AG09319 (cell line): ENCODE measurements around the gene DONSON.

Experiments used
- DNase-seq: peaks from one replicate; pipeline ENCODE4 v3.0.0-alpha.2; 2010; ENCODE audit warnings: low read depth; ENCODE audit errors: extremely low read depth
- TF ChIP-seq, protein P1 (sequence below): IDR thresholded peaks from 2 replicates; pipeline ENCODE4 v1.5.1; 2011; ENCODE audit warnings: low read depth, mild to moderate bottlenecking, inconsistent platforms, low read length, moderate library complexity

DONSON gene

DNA sequence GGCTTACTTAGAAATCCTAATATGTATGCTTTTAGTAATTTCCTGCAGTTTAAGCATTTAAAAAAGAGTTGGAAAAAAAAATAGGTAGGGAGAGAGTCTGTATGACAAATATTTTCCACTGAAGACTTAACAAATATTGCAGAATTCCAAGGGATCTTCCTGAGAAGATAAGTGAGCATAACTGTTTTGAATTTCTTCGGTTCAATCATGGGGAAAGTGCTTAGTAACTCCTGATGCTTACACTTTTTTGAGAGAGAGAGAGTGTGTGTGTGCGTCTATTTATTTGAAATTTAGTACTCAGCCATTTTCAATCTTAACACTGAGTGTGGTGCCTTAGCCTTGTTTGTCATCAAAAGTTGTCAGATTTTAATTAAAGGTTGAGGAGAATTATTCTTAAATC is 27.1 kb downstream of the DONSON start:
- TF ChIP-seq, protein P1, sequence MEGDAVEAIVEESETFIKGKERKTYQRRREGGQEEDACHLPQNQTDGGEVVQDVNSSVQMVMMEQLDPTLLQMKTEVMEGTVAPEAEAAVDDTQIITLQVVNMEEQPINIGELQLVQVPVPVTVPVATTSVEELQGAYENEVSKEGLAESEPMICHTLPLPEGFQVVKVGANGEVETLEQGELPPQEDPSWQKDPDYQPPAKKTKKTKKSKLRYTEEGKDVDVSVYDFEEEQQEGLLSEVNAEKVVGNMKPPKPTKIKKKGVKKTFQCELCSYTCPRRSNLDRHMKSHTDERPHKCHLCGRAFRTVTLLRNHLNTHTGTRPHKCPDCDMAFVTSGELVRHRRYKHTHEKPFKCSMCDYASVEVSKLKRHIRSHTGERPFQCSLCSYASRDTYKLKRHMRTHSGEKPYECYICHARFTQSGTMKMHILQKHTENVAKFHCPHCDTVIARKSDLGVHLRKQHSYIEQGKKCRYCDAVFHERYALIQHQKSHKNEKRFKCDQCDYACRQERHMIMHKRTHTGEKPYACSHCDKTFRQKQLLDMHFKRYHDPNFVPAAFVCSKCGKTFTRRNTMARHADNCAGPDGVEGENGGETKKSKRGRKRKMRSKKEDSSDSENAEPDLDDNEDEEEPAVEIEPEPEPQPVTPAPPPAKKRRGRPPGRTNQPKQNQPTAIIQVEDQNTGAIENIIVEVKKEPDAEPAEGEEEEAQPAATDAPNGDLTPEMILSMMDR: no peak
- DNase-seq: no peak

DNA sequence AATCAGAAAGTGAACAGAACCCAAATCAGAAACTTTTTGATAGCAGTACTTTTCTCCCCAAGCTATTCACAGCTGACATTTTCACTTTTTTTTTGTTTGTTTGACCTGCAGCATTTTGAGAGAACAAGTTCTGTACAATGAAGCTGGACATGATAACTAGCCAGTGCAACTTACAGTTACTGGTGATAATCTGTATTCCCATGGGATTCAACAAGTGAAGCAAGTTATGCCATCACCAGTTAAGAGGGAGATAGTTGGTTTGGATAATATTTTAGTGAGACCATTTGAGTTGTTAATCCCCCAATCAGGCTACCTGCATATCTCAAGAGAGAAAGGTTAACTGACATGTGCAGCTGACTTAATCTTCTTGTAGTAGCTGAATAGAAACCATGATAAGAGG is 27.5 kb downstream of the DONSON start:
- TF ChIP-seq, protein P1: no peak
- DNase-seq: no peak

DNA sequence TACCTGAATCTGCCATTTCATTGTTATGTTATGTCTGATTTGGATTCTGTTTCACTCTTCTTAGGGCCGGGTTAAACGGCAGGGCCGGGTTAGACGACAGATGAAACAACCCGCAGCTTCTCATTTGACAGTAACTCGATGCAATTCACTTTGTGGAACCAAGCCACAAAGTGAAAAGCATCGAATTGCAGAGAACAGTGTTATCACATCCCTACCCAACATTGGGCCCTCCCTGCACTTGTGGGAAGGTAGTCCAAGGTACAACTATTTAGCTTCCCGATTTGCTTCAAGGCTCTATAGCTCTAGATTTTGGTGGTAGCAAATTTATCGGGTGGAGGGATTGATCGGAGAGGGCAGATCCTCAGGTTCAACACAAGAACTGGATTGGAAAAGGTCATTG is 28.7 kb downstream of the DONSON start:
- TF ChIP-seq, protein P1: no peak
- DNase-seq: no peak

DNA sequence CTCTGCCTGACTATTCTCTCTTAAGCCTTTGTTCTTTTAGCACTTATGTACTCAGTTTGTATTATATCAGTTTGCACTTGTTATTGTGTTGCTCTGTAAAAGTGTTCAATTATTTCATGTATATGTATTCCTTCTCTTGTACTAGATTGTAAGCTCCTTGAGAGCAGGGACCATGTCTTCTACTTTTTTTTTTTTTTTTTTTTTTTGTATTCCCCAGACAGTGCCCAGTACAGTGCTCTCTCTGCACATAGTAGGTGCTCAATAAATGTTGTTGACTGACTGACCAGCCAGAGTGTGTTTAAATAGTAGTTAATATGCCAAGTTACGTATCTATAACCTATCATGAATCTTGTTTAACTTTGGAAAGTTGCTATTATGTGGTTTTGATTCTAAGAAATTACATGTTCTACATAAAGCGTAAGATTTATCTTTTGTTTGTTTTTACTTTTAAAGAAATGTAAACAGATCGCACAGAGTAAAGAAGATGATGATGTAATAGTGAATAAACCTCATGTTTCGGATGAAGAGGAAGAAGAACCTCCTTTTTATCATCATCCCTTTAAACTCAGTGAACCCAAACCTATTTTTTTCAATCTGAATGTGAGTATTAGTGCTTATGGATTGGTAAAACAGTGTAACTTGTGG is 29.6 kb downstream of the DONSON start:
- DNase-seq: no peak
- TF ChIP-seq, protein P1: no peak

DNA sequence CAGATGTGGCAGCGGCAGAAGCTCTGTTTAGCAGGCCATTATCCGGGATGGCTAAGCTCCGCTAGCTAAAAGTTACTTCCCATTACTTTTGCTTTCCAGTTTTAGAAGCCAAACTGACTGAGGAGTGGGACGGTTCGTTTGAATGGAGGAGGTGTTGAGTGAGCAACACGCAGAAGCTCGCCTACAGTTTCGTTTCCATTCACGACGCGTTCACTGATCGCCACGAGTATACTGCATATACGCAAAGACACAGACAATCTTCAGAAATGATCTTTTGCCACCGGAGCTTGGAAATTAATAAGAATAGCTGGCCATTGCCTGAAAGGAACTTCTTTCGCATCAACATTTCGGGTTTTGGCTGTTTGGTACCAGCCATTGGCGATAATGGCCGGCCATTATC is 31.0 kb downstream of the DONSON start:
- DNase-seq: no peak

DNA sequence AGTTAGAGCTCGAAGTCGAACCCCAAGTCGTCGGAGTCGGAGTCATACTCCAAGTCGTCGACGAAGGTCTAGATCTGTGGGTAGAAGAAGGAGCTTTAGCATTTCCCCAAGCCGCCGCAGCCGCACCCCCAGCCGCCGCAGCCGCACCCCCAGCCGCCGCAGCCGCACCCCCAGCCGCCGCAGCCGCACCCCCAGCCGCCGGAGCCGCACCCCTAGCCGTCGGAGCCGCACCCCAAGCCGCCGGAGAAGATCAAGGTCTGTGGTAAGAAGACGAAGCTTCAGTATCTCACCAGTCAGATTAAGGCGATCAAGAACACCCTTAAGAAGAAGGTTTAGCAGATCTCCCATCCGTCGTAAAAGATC is 33.5 kb downstream of the DONSON start:
- no peak for DNase-seq
- TF ChIP-seq, protein P1: no peak

More for the DNA sequence above, 31.0 kb downstream of the DONSON start:
- TF ChIP-seq, protein P1: no peak

DNA sequence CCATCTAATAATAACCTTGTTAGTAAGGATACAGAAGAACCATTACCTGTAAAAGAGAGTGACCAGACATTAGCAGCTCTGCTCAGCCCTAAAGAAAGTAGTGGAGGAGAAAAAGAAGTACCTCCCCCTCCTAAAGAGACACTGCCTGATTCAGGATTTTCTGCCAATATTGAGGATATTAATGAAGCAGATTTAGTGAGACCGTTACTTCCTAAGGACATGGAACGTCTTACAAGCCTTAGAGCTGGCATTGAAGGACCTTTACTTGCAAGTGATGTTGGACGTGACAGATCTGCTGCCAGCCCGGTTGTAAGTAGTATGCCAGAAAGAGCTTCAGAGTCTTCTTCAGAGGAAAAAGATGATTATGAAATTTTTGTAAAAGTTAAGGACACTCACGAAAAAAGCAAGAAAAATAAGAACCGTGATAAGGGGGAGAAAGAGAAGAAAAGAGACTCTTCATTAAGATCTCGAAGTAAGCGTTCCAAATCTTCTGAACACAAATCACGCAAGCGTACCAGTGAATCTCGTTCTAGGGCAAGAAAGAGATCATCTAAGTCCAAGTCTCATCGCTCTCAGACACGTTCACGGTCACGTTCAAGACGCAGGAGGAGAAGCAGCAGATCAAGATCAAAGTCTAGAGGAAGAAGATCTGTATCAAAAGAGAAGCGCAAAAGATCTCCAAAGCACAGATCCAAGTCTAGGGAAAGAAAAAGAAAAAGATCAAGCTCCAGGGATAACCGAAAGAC is 34.1 kb downstream of the DONSON start:
- DNase-seq: no peak
- TF ChIP-seq, protein P1: no peak
